HEK293 (cell line): Measurements from ENCODE around the gene EHD1.

Experiments
- CTCF ChIA-PET: fragments of 350-600 bp; formaldehyde crosslinking; extraction: SDS; loops from one replicate; lab custom pipeline; 2021; ENCODE audit warnings: antibody characterized with exemption; lab: Yijun Ruan, JAX
- POLR2A ChIA-PET: fragments of 300-600 bp; formaldehyde crosslinking; extraction: SDS; loops from one replicate; lab custom pipeline; 2020; ENCODE audit warnings: antibody characterized with exemption, inconsistent platforms; lab: Yijun Ruan, JAX
- H3K27ac ChIP-seq: fragments of 200-500 bp; sonication (Bioruptor generic); 2 replicates; pipeline ENCODE4 v1.5.1; 2014; ENCODE audit warnings: low read depth, low read length, control low read depth, inconsistent platforms; ENCODE audit errors: extremely low read depth
- H3K36me3 ChIP-seq, 2 experiments: fragments of 200-500 bp in 1 of 2; sonication (Bioruptor generic) in 1 of 2; 1 replicate in 1 of 2; 2 replicates in 1 of 2; pipeline ENCODE4 v1.5.1; 2014 to 2017; ENCODE audit warnings: inconsistent platforms in 2 of 2, low read length in 2 of 2; ENCODE audit not compliant: control insufficient read depth in 2 of 2, insufficient read depth in 1 of 2
- H3K4me1 ChIP-seq: fragments of 200-500 bp; sonication (Bioruptor generic); 2 replicates; pipeline ENCODE4 v1.5.1; 2014; ENCODE audit warnings: mild to moderate bottlenecking, low read length, inconsistent platforms; ENCODE audit not compliant: control insufficient read depth, insufficient read depth
- H3K4me3 ChIP-seq: 2 replicates; pipeline ENCODE4 v1.5.1; 2011; ENCODE audit warnings: low read depth, mild to moderate bottlenecking, control low read depth, low read length, moderate library complexity
- H3K9me3 ChIP-seq: fragments of 200-500 bp; sonication (Bioruptor generic); 2 replicates; pipeline ENCODE4 v1.5.1; 2014; ENCODE audit warnings: low read depth, low read length, inconsistent platforms; ENCODE audit not compliant: control insufficient read depth, insufficient read depth
- GLIS1 ChIP-seq: fragments of 450-650 bp; formaldehyde crosslinking; IDR thresholded peaks from 2 replicates; pipeline ENCODE4 v1.5.1; 2016; ENCODE audit warnings: missing biosample characterization, missing genetic modification characterization
- TCF7L2 ChIP-seq: IDR thresholded peaks from 2 replicates; pipeline ENCODE4 v1.6.1; 2011; ENCODE audit warnings: low read depth, mild to moderate bottlenecking, inconsistent platforms, low read length, moderate library complexity, borderline replicate concordance
- TRIM28 ChIP-seq: IDR thresholded peaks from 2 replicates; pipeline ENCODE4 v1.6.1; 2011; ENCODE audit warnings: low read length, control low read depth, borderline replicate concordance
- ZBTB17 ChIP-seq: fragments of 450-650 bp; formaldehyde crosslinking; IDR thresholded peaks from 2 replicates; pipeline ENCODE4 v1.5.1; 2016; ENCODE audit warnings: missing biosample characterization, missing genetic modification characterization
- ZBTB8A ChIP-seq: fragments of 450-650 bp; formaldehyde crosslinking; IDR thresholded peaks from 2 replicates; pipeline ENCODE4 v1.5.1; 2016; ENCODE audit warnings: missing biosample characterization, missing genetic modification characterization
- ZNF16 ChIP-seq: fragments of 450-650 bp; formaldehyde crosslinking; IDR thresholded peaks from 2 replicates; pipeline ENCODE4 v1.5.1; 2016; ENCODE audit warnings: low read depth, missing biosample characterization, missing genetic modification characterization
- ZNF184 ChIP-seq: fragments of 450-650 bp; IDR thresholded peaks from 2 replicates; pipeline ENCODE4 v1.5.1; 2018; ENCODE audit warnings: missing biosample characterization, mild to moderate bottlenecking, missing genetic modification characterization
- ZNF223 ChIP-seq: fragments of 450-650 bp; formaldehyde crosslinking; IDR thresholded peaks from 2 replicates; pipeline ENCODE4 v1.5.1; 2016; ENCODE audit warnings: missing biosample characterization, missing genetic modification characterization
- ZNF391 ChIP-seq: fragments of 450-650 bp; formaldehyde crosslinking; IDR thresholded peaks from 2 replicates; pipeline ENCODE4 v1.5.1; 2016; ENCODE audit warnings: low read depth, missing biosample characterization, missing genetic modification characterization, borderline replicate concordance
- ZNF394 ChIP-seq: fragments of 450-650 bp; formaldehyde crosslinking; IDR thresholded peaks from 2 replicates; pipeline ENCODE4 v1.5.1; 2016; ENCODE audit warnings: missing biosample characterization, missing genetic modification characterization, mild to moderate bottlenecking, moderate library complexity, borderline replicate concordance
- ZNF501 ChIP-seq: fragments of 450-650 bp; formaldehyde crosslinking; IDR thresholded peaks from 2 replicates; pipeline ENCODE4 v1.5.1; 2016; ENCODE audit warnings: missing biosample characterization, missing genetic modification characterization
- ZNF558 ChIP-seq: fragments of 450-650 bp; formaldehyde crosslinking; IDR thresholded peaks from 2 replicates; pipeline ENCODE4 v1.5.1; 2016; ENCODE audit warnings: missing biosample characterization, missing genetic modification characterization
- ZNF561 ChIP-seq: fragments of 450-650 bp; IDR thresholded peaks from 2 replicates; pipeline ENCODE4 v1.5.1; 2018; ENCODE audit warnings: missing biosample characterization, missing genetic modification characterization, borderline replicate concordance
- ZNF843 ChIP-seq: fragments of 450-650 bp; formaldehyde crosslinking; IDR thresholded peaks from 2 replicates; pipeline ENCODE4 v1.5.1; 2016; ENCODE audit warnings: missing biosample characterization, missing genetic modification characterization
- TF ChIP-seq, protein P1 (sequence below): fragments of 450-650 bp; formaldehyde crosslinking; IDR thresholded peaks from 2 replicates; pipeline ENCODE4 v1.5.1; 2017; ENCODE audit warnings: missing biosample characterization, mild to moderate bottlenecking, missing genetic modification characterization, moderate library complexity
- TF ChIP-seq, protein P2 (sequence below): fragments of 450-650 bp; formaldehyde crosslinking; conservative IDR thresholded peaks from 2 replicates; pipeline ENCODE4 v1.5.1; 2016; ENCODE audit warnings: low read depth, missing biosample characterization, missing genetic modification characterization
- TF ChIP-seq, protein P3 (sequence below): fragments of 450-650 bp; formaldehyde crosslinking; IDR thresholded peaks from 2 replicates; pipeline ENCODE4 v1.5.1; 2016; ENCODE audit warnings: missing biosample characterization, missing genetic modification characterization, low read depth
- TF ChIP-seq, protein P4 (sequence below): fragments of 450-650 bp; formaldehyde crosslinking; IDR thresholded peaks from 2 replicates; pipeline ENCODE4 v1.5.1; 2016; ENCODE audit warnings: missing biosample characterization, missing genetic modification characterization
- TF ChIP-seq, protein P5 (sequence below): fragments of 450-650 bp; formaldehyde crosslinking; optimal IDR thresholded peaks from 2 replicates; pipeline ENCODE3; 2016; ENCODE audit warnings: missing biosample characterization, mild to moderate bottlenecking, missing genetic modification characterization

Gene EHD1

DNA sequence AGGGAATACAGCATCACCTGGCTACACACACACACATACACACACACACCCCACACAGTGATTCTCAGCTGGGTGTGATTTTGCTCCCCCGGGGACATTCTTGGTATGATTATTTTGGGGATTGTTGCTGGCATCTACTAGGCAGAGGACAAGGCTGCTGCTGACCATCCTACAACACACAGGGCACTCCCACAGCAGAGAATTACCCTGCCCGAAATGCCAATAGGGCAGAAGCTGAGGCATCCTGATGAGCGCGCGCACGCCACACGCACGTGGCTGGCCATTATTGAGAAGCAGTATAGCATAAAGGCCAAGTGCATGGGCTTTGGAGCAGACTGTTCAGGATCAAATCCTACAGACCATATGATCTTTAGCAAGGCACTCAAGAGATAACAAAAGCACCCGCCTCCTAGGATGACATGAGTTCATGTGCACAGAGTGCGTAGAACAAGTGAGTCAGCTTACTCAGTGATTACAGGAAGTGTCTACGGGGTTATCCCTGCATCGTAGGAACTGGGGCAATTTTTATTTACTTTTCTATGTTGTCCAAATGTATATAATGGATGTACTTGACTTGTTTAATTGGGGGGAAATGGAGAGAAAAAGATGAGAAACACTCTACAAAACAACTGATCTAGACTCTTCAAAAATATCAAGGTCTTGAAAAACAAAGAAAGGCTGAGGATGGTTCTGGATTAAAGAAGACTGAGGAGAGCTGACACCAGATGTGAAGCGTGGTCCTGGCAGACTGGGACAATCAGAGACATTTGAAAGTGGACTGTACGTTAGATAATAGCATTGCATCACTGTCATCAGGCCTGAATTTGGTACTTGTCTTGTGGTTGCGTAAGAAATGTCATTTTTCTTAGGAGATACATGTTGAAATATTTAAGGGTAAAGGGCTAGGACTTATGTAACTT, 7.2 kb upstream of the EHD1 start:
- Histone ChIP-seq H3K4me1 (no peaks in the 10 kb centered on the region), H3K4me3 (no peak overlapping the region), H3K36me3 (no peaks in the 10 kb centered on the region), H3K9me3 (no peaks in the 10 kb centered on the region), H3K27ac (no peak overlapping the region)
- POLR2A ChIA-PET, result interaction anchor here (1.3 to 1.4 kb wide), 2 partner anchors 9 to 128 kb away, joined by 3 read pairs; partner anchors contain the start of gene ARL2
- TF ChIP-seq, protein P1, sequence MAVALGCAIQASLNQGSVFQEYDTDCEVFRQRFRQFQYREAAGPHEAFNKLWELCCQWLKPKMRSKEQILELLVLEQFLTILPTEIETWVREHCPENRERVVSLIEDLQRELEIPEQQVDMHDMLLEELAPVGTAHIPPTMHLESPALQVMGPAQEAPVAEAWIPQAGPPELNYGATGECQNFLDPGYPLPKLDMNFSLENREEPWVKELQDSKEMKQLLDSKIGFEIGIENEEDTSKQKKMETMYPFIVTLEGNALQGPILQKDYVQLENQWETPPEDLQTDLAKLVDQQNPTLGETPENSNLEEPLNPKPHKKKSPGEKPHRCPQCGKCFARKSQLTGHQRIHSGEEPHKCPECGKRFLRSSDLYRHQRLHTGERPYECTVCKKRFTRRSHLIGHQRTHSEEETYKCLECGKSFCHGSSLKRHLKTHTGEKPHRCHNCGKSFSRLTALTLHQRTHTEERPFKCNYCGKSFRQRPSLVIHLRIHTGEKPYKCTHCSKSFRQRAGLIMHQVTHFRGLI (tag by site-specific recombination), result peak; percentile 44; the same call in 1 of the 2 replicates
- TF ChIP-seq ZBTB17 (tag by site-specific recombination), result 0 out of 2 replicates have a peak, but pooled peaks have one; percentile 20
- 0 out of 2 replicates have a peak, but pooled peaks have one; percentile 24 for TF ChIP-seq TRIM28
- no peak for TF ChIP-seq ZNF501
- TF ChIP-seq ZNF394 (tag by site-specific recombination), result no peak
- peak; percentile 53; the same call in 1 of the 2 replicates for TF ChIP-seq GLIS1 (tag by site-specific recombination)
- CTCF ChIA-PET, result interaction anchor here (0.7 to 5.2 kb wide), 8 partner anchors 8 to 129 kb away, joined by 3 to 83 read pairs (median 6); partner anchors contain the start of gene ARL2

DNA sequence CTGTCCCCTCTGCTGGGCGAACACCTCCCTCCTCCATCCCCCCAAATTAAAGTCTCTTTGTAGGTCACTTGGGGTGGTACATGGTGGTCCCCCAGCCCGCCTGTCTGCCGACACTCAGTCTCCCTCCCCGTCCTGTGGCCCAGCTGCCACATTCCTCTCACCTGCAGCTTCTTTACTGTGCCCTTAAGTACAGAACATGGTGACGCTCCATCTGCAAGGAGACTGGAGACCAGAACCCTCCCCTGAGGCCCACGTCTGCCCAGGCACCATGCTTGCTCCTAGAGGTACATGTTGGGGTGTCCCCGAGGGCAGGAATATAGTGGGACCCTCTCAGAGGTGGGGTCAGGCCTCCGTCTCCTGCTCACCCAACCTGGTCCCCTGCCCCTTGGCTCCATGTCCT, 5.6 kb upstream of the EHD1 start:
- H3K4me3 ChIP-seq, result no peak overlapping the region
- H3K9me3 ChIP-seq, result no peaks in the 10 kb centered on the region
- POLR2A ChIA-PET, result no interaction called here
- TF ChIP-seq, protein P2, sequence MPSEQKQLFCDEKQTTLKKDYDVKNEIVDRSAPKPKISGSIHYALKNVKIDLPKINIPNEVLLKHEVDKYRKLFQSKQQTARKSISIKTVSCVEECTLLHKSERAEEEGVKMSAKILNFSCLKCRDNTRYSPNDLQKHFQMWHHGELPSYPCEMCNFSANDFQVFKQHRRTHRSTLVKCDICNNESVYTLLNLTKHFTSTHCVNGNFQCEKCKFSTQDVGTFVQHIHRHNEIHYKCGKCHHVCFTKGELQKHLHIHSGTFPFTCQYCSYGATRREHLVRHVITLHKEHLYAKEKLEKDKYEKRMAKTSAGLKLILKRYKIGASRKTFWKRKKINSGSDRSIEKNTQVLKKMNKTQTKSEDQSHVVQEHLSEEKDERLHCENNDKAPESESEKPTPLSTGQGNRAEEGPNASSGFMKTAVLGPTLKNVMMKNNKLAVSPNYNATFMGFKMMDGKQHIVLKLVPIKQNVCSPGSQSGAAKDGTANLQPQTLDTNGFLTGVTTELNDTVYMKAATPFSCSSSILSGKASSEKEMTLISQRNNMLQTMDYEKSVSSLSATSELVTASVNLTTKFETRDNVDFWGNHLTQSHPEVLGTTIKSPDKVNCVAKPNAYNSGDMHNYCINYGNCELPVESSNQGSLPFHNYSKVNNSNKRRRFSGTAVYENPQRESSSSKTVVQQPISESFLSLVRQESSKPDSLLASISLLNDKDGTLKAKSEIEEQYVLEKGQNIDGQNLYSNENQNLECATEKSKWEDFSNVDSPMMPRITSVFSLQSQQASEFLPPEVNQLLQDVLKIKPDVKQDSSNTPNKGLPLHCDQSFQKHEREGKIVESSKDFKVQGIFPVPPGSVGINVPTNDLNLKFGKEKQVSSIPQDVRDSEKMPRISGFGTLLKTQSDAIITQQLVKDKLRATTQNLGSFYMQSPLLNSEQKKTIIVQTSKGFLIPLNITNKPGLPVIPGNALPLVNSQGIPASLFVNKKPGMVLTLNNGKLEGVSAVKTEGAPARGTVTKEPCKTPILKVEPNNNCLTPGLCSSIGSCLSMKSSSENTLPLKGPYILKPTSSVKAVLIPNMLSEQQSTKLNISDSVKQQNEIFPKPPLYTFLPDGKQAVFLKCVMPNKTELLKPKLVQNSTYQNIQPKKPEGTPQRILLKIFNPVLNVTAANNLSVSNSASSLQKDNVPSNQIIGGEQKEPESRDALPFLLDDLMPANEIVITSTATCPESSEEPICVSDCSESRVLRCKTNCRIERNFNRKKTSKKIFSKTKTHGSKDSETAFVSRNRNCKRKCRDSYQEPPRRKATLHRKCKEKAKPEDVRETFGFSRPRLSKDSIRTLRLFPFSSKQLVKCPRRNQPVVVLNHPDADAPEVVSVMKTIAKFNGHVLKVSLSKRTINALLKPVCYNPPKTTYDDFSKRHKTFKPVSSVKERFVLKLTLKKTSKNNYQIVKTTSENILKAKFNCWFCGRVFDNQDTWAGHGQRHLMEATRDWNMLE, result no peak
- TF ChIP-seq ZNF558 (no peak), ZNF843 (no peak)
- TF ChIP-seq, protein P3, sequence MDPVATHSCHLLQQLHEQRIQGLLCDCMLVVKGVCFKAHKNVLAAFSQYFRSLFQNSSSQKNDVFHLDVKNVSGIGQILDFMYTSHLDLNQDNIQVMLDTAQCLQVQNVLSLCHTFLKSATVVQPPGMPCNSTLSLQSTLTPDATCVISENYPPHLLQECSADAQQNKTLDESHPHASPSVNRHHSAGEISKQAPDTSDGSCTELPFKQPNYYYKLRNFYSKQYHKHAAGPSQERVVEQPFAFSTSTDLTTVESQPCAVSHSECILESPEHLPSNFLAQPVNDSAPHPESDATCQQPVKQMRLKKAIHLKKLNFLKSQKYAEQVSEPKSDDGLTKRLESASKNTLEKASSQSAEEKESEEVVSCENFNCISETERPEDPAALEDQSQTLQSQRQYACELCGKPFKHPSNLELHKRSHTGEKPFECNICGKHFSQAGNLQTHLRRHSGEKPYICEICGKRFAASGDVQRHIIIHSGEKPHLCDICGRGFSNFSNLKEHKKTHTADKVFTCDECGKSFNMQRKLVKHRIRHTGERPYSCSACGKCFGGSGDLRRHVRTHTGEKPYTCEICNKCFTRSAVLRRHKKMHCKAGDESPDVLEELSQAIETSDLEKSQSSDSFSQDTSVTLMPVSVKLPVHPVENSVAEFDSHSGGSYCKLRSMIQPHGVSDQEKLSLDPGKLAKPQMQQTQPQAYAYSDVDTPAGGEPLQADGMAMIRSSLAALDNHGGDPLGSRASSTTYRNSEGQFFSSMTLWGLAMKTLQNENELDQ (tag by site-specific recombination), result no peak
- TF ChIP-seq, all 188 proteins: peak for 0
- Histone ChIP-seq H3K36me3 (no peaks in the 10 kb centered on the region), H3K4me1 (no peaks in the 10 kb centered on the region), H3K27ac (no peak overlapping the region)
- CTCF ChIA-PET, result interaction anchor here (2.2 kb wide), 1 partner anchor 10 kb away, joined by 12 read pairs; no protein-coding TSS in a partner anchor

DNA sequence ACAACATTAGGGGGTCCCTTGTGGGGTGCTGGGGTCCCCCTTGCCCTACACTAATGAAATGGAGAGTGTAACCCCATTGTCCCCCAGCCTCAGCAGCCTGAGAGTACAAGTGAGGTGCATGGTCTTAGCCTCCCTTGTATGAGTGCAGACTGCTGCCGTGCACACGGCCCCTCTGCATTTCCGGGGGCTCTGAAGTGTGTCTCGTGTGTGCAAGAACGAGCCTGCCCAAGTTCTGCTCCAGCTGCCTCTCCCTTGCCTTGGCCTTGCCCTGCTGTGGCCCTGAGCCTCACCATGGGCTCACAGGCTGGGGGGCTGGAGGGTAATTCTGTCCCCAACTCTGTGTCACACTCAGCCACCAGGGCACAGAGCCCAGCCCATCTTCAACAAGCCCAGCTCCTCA, 5.2 kb upstream of the EHD1 start:
- CTCF ChIA-PET, result no interaction called here
- Histone ChIP-seq H3K9me3 (no peaks in the 10 kb centered on the region), H3K27ac (no peak overlapping the region), H3K4me3 (no peak overlapping the region), H3K36me3 (no peaks in the 10 kb centered on the region), H3K4me1 (no peaks in the 10 kb centered on the region)
- POLR2A ChIA-PET, result no interaction called here
- TF ChIP-seq ZNF223 (tag by site-specific recombination) (no peak), ZNF16 (tag by site-specific recombination) (no peak), ZBTB8A (tag by site-specific recombination) (no peak), ZNF184 (no peak), TCF7L2 (no peak), ZNF391 (tag by site-specific recombination) (no peak), ZNF561 (tag by site-specific recombination) (no peak)
- TF ChIP-seq, protein P4, sequence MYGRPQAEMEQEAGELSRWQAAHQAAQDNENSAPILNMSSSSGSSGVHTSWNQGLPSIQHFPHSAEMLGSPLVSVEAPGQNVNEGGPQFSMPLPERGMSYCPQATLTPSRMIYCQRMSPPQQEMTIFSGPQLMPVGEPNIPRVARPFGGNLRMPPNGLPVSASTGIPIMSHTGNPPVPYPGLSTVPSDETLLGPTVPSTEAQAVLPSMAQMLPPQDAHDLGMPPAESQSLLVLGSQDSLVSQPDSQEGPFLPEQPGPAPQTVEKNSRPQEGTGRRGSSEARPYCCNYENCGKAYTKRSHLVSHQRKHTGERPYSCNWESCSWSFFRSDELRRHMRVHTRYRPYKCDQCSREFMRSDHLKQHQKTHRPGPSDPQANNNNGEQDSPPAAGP (tag by site-specific recombination), result no peak
- TF ChIP-seq, protein P5, sequence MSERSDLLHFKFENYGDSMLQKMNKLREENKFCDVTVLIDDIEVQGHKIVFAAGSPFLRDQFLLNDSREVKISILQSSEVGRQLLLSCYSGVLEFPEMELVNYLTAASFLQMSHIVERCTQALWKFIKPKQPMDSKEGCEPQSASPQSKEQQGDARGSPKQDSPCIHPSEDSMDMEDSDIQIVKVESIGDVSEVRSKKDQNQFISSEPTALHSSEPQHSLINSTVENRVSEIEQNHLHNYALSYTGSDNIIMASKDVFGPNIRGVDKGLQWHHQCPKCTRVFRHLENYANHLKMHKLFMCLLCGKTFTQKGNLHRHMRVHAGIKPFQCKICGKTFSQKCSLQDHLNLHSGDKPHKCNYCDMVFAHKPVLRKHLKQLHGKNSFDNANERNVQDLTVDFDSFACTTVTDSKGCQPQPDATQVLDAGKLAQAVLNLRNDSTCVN (tag by site-specific recombination), result no peak
